Measurements from ENCODE around the gene LRRC53.

The LRRC53 gene

DNA sequence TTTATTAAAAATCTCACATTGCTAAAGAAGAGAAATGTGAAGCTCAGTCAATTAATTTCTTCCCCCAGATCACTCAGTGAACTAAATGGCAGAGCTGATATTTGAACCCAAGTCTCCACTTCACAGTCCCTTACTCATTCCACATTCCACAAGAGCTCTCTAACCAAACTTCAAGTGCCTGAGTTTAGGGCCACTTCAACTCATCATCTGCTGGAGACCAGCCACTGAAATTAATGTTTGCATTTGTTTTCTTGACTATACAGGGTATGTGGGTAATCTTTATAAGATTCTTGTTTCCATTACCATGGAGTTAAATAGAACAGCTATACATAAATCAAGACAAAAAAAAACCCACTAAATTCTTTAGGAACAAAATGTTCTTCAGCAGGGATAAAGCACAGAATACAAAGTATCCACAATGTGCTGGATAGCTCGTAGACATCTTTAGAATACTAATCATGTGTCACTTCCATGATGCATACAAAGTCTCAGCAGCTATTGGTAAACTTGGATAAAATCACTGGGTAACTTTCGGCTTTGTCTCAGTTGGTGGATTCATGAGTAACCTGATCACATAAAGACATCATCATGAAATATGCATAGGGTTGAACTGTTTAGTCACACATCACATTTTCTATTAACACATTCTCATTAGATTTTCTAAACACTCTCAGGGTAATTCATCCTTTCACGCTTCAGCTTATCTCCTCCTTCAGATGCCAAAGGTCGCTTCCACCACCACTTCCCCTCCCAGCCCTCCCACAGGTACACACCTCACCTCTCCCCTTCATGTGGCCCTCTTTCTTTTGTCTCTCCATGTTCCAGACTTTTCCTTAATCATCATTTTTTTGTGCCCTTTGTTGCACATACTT, 89.8 kb downstream of the LRRC53 start:
- TF ChIP-seq ZNF384 (IDR thresholded peaks at IDR 0.05) (no peak), LEF1 (IDR thresholded peaks at IDR 0.05; ENCODE audit: borderline replicate concordance) (no peak), ELF4 (IDR thresholded peaks at IDR 0.05) (no peak), HDGF (IDR thresholded peaks at IDR 0.05; ENCODE audit: borderline replicate concordance) (no peak), FOXA1 (IDR thresholded peaks at IDR 0.05) (no peak), SUZ12 (IDR thresholded peaks at IDR 0.05) (no peak), FOXM1 (IDR thresholded peaks at IDR 0.05; ENCODE audit: borderline replicate concordance) (no peak), NFRKB (IDR thresholded peaks at IDR 0.05) (no peak), L3MBTL2 (conservative IDR thresholded peaks at IDR 0.05) (no peak), FOXK2 (IDR thresholded peaks at IDR 0.05) (no peak), CTBP1 (IDR thresholded peaks at IDR 0.05; ENCODE audit: borderline replicate concordance) (no peak), ARNT (IDR thresholded peaks at IDR 0.05) (no peak), BHLHE40 (IDR thresholded peaks at IDR 0.05; ENCODE audit: borderline replicate concordance) (no peak), SP1 (IDR thresholded peaks at IDR 0.05) (no peak), TARDBP (IDR thresholded peaks at IDR 0.05) (no peak)
- TF ChIP-seq, protein P1, sequence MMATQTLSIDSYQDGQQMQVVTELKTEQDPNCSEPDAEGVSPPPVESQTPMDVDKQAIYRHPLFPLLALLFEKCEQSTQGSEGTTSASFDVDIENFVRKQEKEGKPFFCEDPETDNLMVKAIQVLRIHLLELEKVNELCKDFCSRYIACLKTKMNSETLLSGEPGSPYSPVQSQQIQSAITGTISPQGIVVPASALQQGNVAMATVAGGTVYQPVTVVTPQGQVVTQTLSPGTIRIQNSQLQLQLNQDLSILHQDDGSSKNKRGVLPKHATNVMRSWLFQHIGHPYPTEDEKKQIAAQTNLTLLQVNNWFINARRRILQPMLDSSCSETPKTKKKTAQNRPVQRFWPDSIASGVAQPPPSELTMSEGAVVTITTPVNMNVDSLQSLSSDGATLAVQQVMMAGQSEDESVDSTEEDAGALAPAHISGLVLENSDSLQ (IDR thresholded peaks at IDR 0.05) = no peak
- POLR2A ChIA-PET = no interaction called here
- CTCF ChIA-PET = no interaction called here
- no peak for DNase-seq (ENCODE audit: extremely low spot score)

DNA sequence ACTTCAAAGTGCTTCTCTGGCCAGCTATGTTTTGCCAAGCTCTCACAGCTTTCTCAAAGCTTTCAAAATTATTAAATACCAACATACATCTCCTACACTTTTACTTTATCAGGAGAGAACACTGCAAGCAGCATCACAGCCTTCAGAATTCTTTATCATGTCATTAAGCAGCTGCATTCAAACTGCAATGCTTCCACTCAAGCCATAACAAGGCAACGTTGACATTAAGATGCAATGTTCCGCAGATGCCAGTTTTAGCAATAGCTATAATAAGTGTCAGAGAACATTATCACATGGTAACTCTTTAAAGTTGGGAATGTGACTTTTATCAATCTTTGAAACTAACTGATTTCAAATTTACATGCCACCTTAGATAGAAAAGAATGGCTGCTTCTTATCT, 91.9 kb downstream of the LRRC53 start:
- DNase-seq (ENCODE audit: extremely low spot score) = no peak
- POLR2A ChIA-PET = no interaction called here
- TF ChIP-seq ELF4 (IDR thresholded peaks at IDR 0.05) (no peak), ARNT (IDR thresholded peaks at IDR 0.05) (no peak), SP1 (IDR thresholded peaks at IDR 0.05) (no peak), BHLHE40 (IDR thresholded peaks at IDR 0.05; ENCODE audit: borderline replicate concordance) (no peak), LEF1 (IDR thresholded peaks at IDR 0.05; ENCODE audit: borderline replicate concordance) (no peak), FOXK2 (IDR thresholded peaks at IDR 0.05) (no peak), SUZ12 (IDR thresholded peaks at IDR 0.05) (no peak), FOXM1 (IDR thresholded peaks at IDR 0.05; ENCODE audit: borderline replicate concordance) (no peak), ZNF384 (IDR thresholded peaks at IDR 0.05) (no peak)
- TF ChIP-seq, protein P1 (IDR thresholded peaks at IDR 0.05) = no peak
- CTCF ChIA-PET = no interaction called here
